22Rv1 (cell line): ENCODE measurements around the gene ARHGAP18.

ENCODE experiments used
- H3K27ac ChIP-seq: fragments of 450-650 bp; 2 replicates; pipeline ENCODE4 v1.5.1; 2017
- CTCF ChIP-seq: fragments of 450-650 bp; IDR thresholded peaks from 2 replicates; pipeline ENCODE4 v1.5.1; 2017; ENCODE audit warnings: mild to moderate bottlenecking
- ZFX ChIP-seq: fragments of 450-650 bp; IDR thresholded peaks from 2 replicates; pipeline ENCODE4 v1.6.1; 2017; ENCODE audit warnings: antibody characterized with exemption, borderline replicate concordance

ARHGAP18 gene

GRCh38 chr6:129748212-129748900 is 38.4 kb upstream of the ARHGAP18 start:
- TF ChIP-seq CTCF (no peak), ZFX (no peak)

GRCh38 chr6:129747588-129748112 is 37.7 kb upstream of the ARHGAP18 start:
- TF ChIP-seq ZFX (no peak), CTCF (no peak)
- H3K27ac ChIP-seq, result no peak overlapping the region

More at GRCh38 chr6:129748212-129748900, 38.4 kb upstream of the ARHGAP18 start:
- H3K27ac ChIP-seq, result no peak overlapping the region

GRCh38 chr6:129744880-129745237 is 34.9 kb upstream of the ARHGAP18 start:
- no peak overlapping the region for H3K27ac ChIP-seq
- TF ChIP-seq CTCF (no peak), ZFX (no peak)

- TF ChIP-seq CTCF, result no peak
- no peak for TF ChIP-seq ZFX
- no peak overlapping the region for H3K27ac ChIP-seq
These were observed 34.4 kb upstream of the ARHGAP18 start for GRCh38 chr6:129744201-129744879.

- TF ChIP-seq CTCF, result no peak
- no peak for TF ChIP-seq ZFX
- H3K27ac ChIP-seq, result no peak overlapping the region
These were observed 30.0 kb upstream of the ARHGAP18 start for GRCh38 chr6:129740013-129740412.

- no peak overlapping the region for H3K27ac ChIP-seq
- TF ChIP-seq CTCF (no peak), ZFX (no peak)
These were observed 26.1 kb upstream of the ARHGAP18 start for GRCh38 chr6:129736105-129736504.

- TF ChIP-seq ZFX (no peak), CTCF (no peak)
- H3K27ac ChIP-seq, result no peak overlapping the region
These were observed 23.3 kb upstream of the ARHGAP18 start for GRCh38 chr6:129733290-129733689.
